Duodenal mucosa (tissue), 2 donors: ENCODE data around the gene OR51B2.

Experiments
- H3K27ac ChIP-seq: one replicate; pipeline ENCODE4 v1.7.0; 2013; ENCODE audit warnings: low read depth, low read length
- H3K27me3 ChIP-seq, 2 donors: one replicate each; pipeline ENCODE4 v1.7.0; 2013; ENCODE audit warnings: low read length in 2 of 2, control low read depth in 1 of 2; ENCODE audit not compliant: insufficient read depth in 2 of 2, control insufficient read depth in 1 of 2
- H3K36me3 ChIP-seq, 2 donors: one replicate each; pipeline ENCODE4 v1.7.0; 2013; ENCODE audit warnings: low read length in 2 of 2, control low read depth in 1 of 2; ENCODE audit not compliant: insufficient read depth in 2 of 2, control insufficient read depth in 1 of 2
- H3K4me1 ChIP-seq, 2 donors: one replicate each; pipeline ENCODE4 v1.7.0; 2013; ENCODE audit warnings: low read length in 2 of 2, control low read depth in 1 of 2; ENCODE audit not compliant: insufficient read depth in 2 of 2, control insufficient read depth in 1 of 2
- H3K4me3 ChIP-seq, 2 donors: one replicate each; pipeline ENCODE4 v1.7.0; 2013; ENCODE audit warnings: low read length in 2 of 2, low read depth in 1 of 2
- H3K9ac ChIP-seq, 2 donors: one replicate each; pipeline ENCODE4 v1.7.0; 2013; ENCODE audit warnings: low read length in 2 of 2, low read depth in 1 of 2
- H3K9me3 ChIP-seq, 2 donors: one replicate each; pipeline ENCODE4 v1.7.0; 2013; ENCODE audit warnings: low read length in 2 of 2, control low read depth in 1 of 2; ENCODE audit not compliant: control insufficient read depth in 1 of 2

The OR51B2 gene

DNA sequence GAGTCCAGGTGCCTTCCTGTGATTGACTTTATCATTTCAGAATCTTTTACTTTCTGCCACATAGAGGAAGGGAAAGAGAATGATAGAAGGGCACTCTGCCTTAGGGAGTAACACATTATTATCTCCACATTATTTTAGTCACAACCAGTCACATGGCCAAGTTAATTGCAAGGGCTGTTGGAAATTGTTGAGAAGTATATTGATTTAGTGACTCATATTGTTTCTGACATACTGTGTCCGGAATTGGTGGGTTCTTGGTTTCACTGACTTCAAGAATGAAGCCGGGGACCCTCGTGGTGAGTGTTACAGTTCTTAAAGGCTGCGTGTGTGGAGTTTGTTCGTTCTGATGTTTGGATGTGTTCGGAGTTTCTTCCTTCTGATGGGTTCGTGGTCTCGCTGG is 31.1 kb downstream of the OR51B2 start:
- no peaks in the 10 kb centered on the region for H3K4me1 ChIP-seq
- no peaks in the 10 kb centered on the region for H3K36me3 ChIP-seq
- H3K4me3 ChIP-seq, result no peak overlapping the region
- no peaks in the 10 kb centered on the region for H3K27me3 ChIP-seq
- no peaks in the 10 kb centered on the region for H3K9me3 ChIP-seq
- no peak overlapping the region for H3K9ac ChIP-seq
- no peak overlapping the region for H3K27ac ChIP-seq

DNA sequence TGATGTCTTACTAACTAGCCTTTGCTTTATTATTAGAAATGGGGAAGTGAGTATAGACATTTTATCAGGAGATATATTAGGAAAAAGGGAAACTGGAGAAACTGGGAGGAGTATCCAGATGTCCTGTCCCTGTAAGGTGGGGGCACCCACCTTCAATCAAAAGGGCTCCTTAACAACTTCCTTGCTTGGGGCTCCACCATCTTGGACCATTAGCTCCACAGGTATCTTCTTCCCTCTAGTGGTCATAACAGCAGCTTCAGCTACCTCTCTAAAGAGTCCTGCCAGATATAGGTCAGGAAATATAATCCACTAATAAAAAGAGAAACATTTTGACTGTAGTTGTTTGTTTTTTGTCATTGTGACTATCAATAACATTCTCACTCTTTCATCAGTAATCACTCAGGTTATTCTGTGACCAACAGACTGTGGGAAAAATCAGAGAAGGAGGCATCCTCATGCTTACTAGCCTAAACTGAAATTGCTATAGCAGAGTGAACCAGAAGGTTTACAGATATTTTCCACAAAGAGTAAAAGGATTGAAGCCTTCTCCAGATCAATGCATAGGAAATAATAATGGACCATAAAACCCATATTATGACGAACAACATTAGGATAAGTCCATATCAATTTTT is 32.8 kb downstream of the OR51B2 start:
- no peak overlapping the region for H3K4me3 ChIP-seq
- H3K36me3 ChIP-seq, result no peaks in the 10 kb centered on the region
- no peak overlapping the region for H3K27ac ChIP-seq
- no peaks in the 10 kb centered on the region for H3K4me1 ChIP-seq
- no peak overlapping the region for H3K9ac ChIP-seq
- no peaks in the 10 kb centered on the region for H3K27me3 ChIP-seq
- no peaks in the 10 kb centered on the region for H3K9me3 ChIP-seq

DNA sequence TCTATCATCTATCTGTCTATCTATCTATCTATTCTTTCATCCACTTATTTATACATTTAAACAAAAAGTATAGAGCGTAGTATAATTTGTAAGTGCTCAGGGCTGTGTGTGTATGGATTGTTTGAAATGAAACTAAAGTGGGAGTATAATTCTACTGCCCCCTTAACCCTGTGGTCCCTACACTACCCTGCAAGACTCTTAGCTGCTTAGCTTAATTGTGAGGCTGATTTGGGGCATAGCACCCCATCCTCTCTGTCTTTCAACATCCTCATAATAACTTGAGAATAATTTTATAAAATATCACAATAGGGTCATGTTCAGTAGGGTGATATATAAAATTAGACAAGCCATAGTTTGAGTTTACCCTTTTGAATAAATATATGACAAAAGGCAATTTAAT is 34.0 kb downstream of the OR51B2 start:
- Histone ChIP-seq H3K4me1 (no peaks in the 10 kb centered on the region), H3K9ac (no peak overlapping the region), H3K4me3 (no peak overlapping the region), H3K27me3 (no peaks in the 10 kb centered on the region), H3K36me3 (no peaks in the 10 kb centered on the region), H3K27ac (no peak overlapping the region), H3K9me3 (no peaks in the 10 kb centered on the region)

DNA sequence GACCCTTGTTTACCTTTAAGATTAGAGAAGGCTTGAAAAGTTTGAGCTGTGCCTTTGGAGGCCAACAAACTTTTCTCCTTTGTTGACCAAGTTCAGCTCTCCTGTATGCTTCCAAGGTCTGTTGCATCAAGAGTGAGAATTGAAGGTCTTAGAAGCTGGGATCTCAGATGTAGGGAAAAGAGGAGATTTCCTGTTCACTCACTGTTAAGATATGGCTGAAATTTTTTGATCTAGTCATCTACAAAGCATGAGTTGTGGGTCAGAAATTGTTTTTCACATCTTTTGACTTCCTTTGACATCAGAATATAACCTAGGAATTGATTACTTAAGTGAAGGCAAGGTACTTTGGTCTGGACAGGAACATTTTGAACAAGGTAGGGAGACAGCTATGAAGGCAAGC is 34.4 kb downstream of the OR51B2 start:
- Histone ChIP-seq H3K4me1 (no peaks in the 10 kb centered on the region), H3K9me3 (no peaks in the 10 kb centered on the region), H3K4me3 (no peak overlapping the region), H3K27me3 (no peaks in the 10 kb centered on the region), H3K27ac (no peak overlapping the region), H3K36me3 (no peaks in the 10 kb centered on the region), H3K9ac (no peak overlapping the region)

DNA sequence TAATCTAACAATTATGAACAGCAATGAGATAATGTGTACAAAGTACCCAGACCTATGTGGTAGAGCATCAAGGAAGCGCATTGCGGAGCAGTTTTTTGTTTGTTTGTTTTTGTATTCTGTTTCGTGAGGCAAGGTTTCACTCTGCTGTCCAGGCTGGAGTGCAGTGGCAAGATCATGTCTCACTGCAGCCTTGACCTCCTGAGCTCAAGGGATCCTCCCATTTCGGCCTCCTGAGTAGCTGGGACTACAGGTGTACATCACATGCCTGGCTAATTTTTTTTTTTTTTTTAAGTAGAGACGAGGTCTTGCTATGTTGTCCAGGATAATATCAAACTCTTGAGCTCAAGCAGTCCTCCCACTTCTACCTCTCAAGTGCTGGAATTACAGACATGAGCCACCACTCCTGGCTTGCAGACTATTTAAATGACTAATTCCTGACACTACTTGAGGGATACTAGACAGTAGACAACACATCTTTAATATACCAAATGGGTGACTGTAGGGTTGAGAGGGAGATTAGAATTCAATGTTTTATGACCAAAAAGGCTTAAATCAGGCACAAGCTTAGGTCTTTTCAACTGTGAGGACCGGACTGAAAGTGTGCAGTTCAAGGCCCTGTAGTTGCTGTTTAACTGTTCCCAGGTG is 35.1 kb downstream of the OR51B2 start:
- H3K36me3 ChIP-seq, result no peaks in the 10 kb centered on the region
- no peak overlapping the region for H3K27ac ChIP-seq
- no peaks in the 10 kb centered on the region for H3K4me1 ChIP-seq
- no peaks in the 10 kb centered on the region for H3K27me3 ChIP-seq
- H3K9ac ChIP-seq, result no peak overlapping the region
- H3K9me3 ChIP-seq, result no peaks in the 10 kb centered on the region
- H3K4me3 ChIP-seq, result no peak overlapping the region

DNA sequence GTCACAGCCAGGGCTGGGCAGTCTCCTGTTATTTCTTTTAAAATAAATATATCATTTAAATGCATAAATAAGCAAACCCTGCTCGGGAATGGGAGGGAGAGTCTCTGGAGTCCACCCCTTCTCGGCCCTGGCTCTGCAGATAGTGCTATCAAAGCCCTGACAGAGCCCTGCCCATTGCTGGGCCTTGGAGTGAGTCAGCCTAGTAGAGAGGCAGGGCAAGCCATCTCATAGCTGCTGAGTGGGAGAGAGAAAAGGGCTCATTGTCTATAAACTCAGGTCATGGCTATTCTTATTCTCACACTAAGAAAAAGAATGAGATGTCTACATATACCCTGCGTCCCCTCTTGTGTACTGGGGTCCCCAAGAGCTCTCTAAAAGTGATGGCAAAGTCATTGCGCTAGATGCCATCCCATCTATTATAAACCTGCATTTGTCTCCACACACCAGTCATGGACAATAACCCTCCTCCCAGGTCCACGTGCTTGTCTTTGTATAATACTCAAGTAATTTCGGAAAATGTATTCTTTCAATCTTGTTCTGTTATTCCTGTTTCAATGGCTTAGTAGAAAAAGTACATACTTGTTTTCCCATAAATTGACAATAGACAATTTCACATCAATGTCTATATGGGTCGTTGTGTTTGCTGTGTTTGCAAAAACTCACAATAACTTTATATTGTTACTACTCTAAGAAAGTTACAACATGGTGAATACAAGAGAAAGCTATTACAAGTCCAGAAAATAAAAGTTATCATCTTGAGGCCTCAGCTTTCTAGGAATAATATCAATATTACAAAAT is 35.8 kb downstream of the OR51B2 start:
- H3K4me1 ChIP-seq, result no peaks in the 10 kb centered on the region
- no peak overlapping the region for H3K27ac ChIP-seq
- no peak overlapping the region for H3K9ac ChIP-seq
- no peaks in the 10 kb centered on the region for H3K36me3 ChIP-seq
- no peak overlapping the region for H3K4me3 ChIP-seq
- H3K9me3 ChIP-seq, result no peaks in the 10 kb centered on the region
- no peaks in the 10 kb centered on the region for H3K27me3 ChIP-seq

DNA sequence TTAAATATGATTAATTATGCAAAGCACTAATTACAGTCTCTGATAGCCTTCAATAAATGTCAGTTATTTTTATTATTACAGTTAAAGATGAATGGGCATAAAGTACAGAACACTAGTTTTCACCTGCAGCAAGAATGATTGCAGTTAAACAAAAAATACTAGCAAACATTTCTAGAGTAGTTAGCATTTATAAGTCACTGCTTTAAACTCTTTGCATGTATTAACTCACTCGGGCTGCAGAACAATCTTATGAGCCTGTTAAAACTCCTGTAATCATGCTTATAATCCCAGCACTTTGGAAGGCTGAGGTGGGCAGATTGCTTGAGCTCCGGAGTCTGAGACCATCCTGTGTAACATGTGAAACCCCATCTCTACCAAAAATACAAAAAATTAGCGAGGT is 37.2 kb downstream of the OR51B2 start:
- H3K9ac ChIP-seq, result no peak overlapping the region
- H3K4me1 ChIP-seq, result no peaks in the 10 kb centered on the region

DNA sequence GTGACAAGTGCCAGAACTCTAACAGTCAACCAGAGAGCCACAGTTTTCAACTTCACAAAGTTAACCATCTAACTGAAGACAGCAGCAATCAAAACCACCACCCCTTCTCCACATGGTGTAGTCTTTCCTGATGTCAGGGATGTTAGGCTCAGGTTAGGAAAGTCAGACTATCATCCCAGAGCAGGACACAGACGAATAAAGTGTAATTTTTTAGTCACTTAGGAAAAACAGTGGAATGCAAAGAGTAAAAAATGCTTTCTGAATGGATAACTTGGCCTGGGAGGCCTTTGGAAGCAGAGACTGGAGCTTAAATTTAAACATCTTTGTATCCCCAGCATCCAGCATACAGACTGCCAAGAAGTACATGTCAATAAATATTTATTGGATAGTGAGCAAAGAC is 37.7 kb downstream of the OR51B2 start:
- H3K9me3 ChIP-seq, result no peaks in the 10 kb centered on the region
- no peak overlapping the region for H3K9ac ChIP-seq
- H3K4me3 ChIP-seq, result no peak overlapping the region
- no peaks in the 10 kb centered on the region for H3K4me1 ChIP-seq
- no peak overlapping the region for H3K27ac ChIP-seq
- H3K36me3 ChIP-seq, result no peaks in the 10 kb centered on the region
- H3K27me3 ChIP-seq, result no peaks in the 10 kb centered on the region

More for the DNA sequence above, 37.2 kb downstream of the OR51B2 start:
- H3K36me3 ChIP-seq, result no peaks in the 10 kb centered on the region
- H3K9me3 ChIP-seq, result no peaks in the 10 kb centered on the region
- no peak overlapping the region for H3K27ac ChIP-seq
- H3K4me3 ChIP-seq, result no peak overlapping the region
- no peaks in the 10 kb centered on the region for H3K27me3 ChIP-seq

DNA sequence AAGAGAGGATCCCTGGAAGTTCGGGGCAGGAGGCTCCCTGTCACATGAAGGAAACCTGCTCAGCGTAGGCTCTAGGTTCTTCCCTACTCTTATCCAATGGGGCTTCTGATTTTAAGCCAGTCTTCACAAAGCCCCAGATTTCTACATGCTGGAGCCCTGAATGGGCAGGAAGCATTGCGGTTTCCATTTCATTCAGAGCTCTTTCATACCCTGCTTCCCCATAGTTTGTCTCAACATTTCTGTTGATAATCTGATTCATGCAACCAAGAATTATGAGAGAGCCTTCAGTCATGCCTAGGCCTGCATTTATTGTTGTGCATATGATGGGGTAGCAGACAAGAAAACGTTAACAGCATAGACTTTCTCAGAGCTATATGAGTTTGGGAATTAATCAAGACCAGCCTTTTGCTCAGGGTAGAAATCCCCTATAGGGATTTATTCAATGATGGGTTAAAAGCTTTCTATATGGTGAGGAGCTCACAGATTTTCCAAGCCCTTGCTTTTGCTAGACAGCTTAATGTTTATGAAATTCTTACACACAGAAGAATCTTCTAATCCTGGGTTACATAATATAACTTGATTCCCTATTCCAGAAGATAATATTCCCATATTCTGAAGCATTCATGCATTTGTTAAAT is 38.3 kb downstream of the OR51B2 start:
- Histone ChIP-seq H3K27me3 (no peaks in the 10 kb centered on the region), H3K9me3 (no peaks in the 10 kb centered on the region), H3K9ac (no peak overlapping the region), H3K4me3 (no peak overlapping the region), H3K4me1 (no peaks in the 10 kb centered on the region), H3K36me3 (no peaks in the 10 kb centered on the region), H3K27ac (no peak overlapping the region)

DNA sequence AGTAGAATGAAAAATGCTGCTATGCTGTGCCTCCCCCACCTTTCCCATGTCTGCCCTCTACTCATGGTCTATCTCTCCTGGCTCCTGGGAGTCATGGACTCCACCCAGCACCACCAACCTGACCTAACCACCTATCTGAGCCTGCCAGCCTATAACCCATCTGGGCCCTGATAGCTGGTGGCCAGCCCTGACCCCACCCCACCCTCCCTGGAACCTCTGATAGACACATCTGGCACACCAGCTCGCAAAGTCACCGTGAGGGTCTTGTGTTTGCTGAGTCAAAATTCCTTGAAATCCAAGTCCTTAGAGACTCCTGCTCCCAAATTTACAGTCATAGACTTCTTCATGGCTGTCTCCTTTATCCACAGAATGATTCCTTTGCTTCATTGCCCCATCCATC is 39.5 kb downstream of the OR51B2 start:
- no peak overlapping the region for H3K4me3 ChIP-seq

More for the DNA sequence above, 39.5 kb downstream of the OR51B2 start:
- no peaks in the 10 kb centered on the region for H3K27me3 ChIP-seq
- H3K9me3 ChIP-seq, result no peaks in the 10 kb centered on the region
- H3K36me3 ChIP-seq, result no peaks in the 10 kb centered on the region
- no peak overlapping the region for H3K27ac ChIP-seq
- no peaks in the 10 kb centered on the region for H3K4me1 ChIP-seq
- H3K9ac ChIP-seq, result no peak overlapping the region
